K562 (cell line): ENCODE measurements around the gene CTDSP2. TPM values are rescaled to one million over a fixed set of nuclear protein-coding genes. Genes with fewer than 3 reads are reported as not detected.

Source experiments
- ATAC-seq: fragments of 200-7000 bp; cut with Tn5 transposase; 3 replicates; pipeline ENCODE4 v1.9.1; 2020; ENCODE audit warnings: moderate library complexity
- BruUV-seq: library from RNA; stranded (reverse); fragments of 400-500 nt; replicated peaks from 2 replicates; lab custom pipeline; 2021; lab: Mats Ljungman, UMichigan
- CTCF ChIA-PET: fragments of 300-600 bp; formaldehyde crosslinking; extraction: SDS; loops from one replicate; lab custom pipeline; 2021; ENCODE audit warnings: low intra/inter-chr PET ratio; lab: Yijun Ruan, JAX
- POLR2A ChIA-PET: fragments of 300-600, 350-650 bp; sonication (Branson Sonifier 250); formaldehyde crosslinking; extraction: SDS; loops from one replicate; lab custom pipeline; 2021; ENCODE audit warnings: antibody characterized with exemption, inconsistent platforms; lab: Yijun Ruan, JAX
- DNase-seq, 4 experiments: peaks; one replicate each; pipeline versions ENCODE4 v3.0.0 to v3.0.0-alpha.2; 2011 to 2018; ENCODE audit warnings: low spot score in 3 of 4, mixed read lengths in 3 of 4; ENCODE audit errors: extremely low read depth in 1 of 4
- FAIRE-seq: peaks from 2 replicates; lab custom pipeline; 2011; peaks lifted over from hg19 to GRCh38; lab: Jason Lieb, UNC
- H2AFZ ChIP-seq: 2 replicates; pipeline ENCODE4 v1.6.0; 2011; ENCODE audit warnings: low read depth, low read length, control low read depth, inconsistent platforms
- H3K27ac ChIP-seq: fragments of 200-600 bp; 3 replicates; pipeline ENCODE4 v1.8.0; 2011; ENCODE audit warnings: low read depth, mild to moderate bottlenecking, control low read depth, inconsistent platforms, low read length, moderate library complexity, mixed read lengths; ENCODE audit errors: extremely low read depth
- H3K27me3 ChIP-seq, 2 experiments: fragments of 300-600 bp in 1 of 2; 2 replicates in 1 of 2; 3 replicates in 1 of 2; pipeline versions ENCODE4 v1.6.0 to v1.8.0; 2011; ENCODE audit warnings: inconsistent platforms in 2 of 2, low read length in 2 of 2, mild to moderate bottlenecking in 1 of 2, mixed read lengths in 1 of 2, moderate library complexity in 1 of 2; ENCODE audit not compliant: control insufficient read depth in 2 of 2, insufficient read depth in 2 of 2
- H3K36me3 ChIP-seq: fragments of 300-600 bp; 3 replicates; pipeline ENCODE4 v1.8.0; 2011; ENCODE audit warnings: mild to moderate bottlenecking, low read length, inconsistent platforms; ENCODE audit not compliant: control insufficient read depth, insufficient read depth
- H3K4me1 ChIP-seq, 2 experiments: fragments of 200-600 bp in 1 of 2; replicated peaks in 1 of 2; 2 replicates in 1 of 2; 3 replicates in 1 of 2; pipeline versions ENCODE4 v1.5.1 to v1.8.0; 2011; ENCODE audit warnings: inconsistent platforms in 2 of 2, low read length in 2 of 2, mild to moderate bottlenecking in 1 of 2, mixed read lengths in 1 of 2, moderate library complexity in 1 of 2; ENCODE audit not compliant: control insufficient read depth in 2 of 2, insufficient read depth in 2 of 2
- H3K4me2 ChIP-seq: 2 replicates; pipeline ENCODE4 v1.6.1; 2011; ENCODE audit warnings: low read length, control low read depth, inconsistent platforms, mixed read lengths; ENCODE audit not compliant: insufficient read depth
- H3K4me3 ChIP-seq: fragments of 200-600 bp; sonication (generic), shearing (Covaris generic); 2 replicates; pipeline ENCODE4 v1.5.1; 2016; ENCODE audit warnings: control low read depth, inconsistent platforms
- H3K79me2 ChIP-seq: fragments of 200-600 bp; 3 replicates; pipeline ENCODE4 v1.8.0; 2011; ENCODE audit warnings: low read length, inconsistent platforms; ENCODE audit not compliant: control insufficient read depth, insufficient read depth
- H3K9ac ChIP-seq, 2 experiments: 2 replicates each; pipeline versions ENCODE4 v1.6.0 to v1.6.1; 2011; ENCODE audit warnings: low read depth in 2 of 2, low read length in 2 of 2, control low read depth in 1 of 2, inconsistent platforms in 1 of 2, mild to moderate bottlenecking in 1 of 2, mixed read lengths in 1 of 2; ENCODE audit not compliant: insufficient read depth in 1 of 2
- H3K9me1 ChIP-seq: one replicate; pipeline ENCODE4 v1.6.0; 2011; ENCODE audit warnings: inconsistent platforms, mild to moderate bottlenecking, low read length, moderate library complexity; ENCODE audit not compliant: control insufficient read depth, insufficient read depth
- H3K9me3 ChIP-seq: replicated peaks from 2 replicates; pipeline ENCODE4 v1.5.1; 2011; ENCODE audit warnings: low read depth, low read length, inconsistent platforms; ENCODE audit not compliant: control insufficient read depth, insufficient read depth
- H4K20me1 ChIP-seq: replicated peaks from 2 replicates; pipeline ENCODE4 v1.6.1; 2011; ENCODE audit warnings: low read length, inconsistent platforms, mixed read lengths; ENCODE audit not compliant: control insufficient read depth, insufficient read depth
- ARID3B ChIP-seq: fragments of 250-450 bp; sonication (Bioruptor Pico); IDR thresholded peaks from 2 replicates; pipeline ENCODE4 v1.4.0; 2020; ENCODE audit warnings: borderline replicate concordance
- CEBPG ChIP-seq, 3 experiments: fragments of 200-800 bp in 1 of 3; sonication (Bioruptor generic) in 1 of 3; sonication (generic) in 1 of 3; formaldehyde crosslinking in 1 of 3; IDR thresholded peaks in 2 of 3; conservative IDR thresholded peaks in 1 of 3; 2 replicates each; pipeline versions ENCODE4 v1.6.1 to v1.8.0; 2016 to 2022; ENCODE audit warnings: missing compliant biosample characterization in 2 of 3, missing genetic modification characterization in 2 of 3, mild to moderate bottlenecking in 1 of 3, missing genetic modification reagents in 1 of 3
- ESRRB ChIP-seq: fragments of 250-450 bp; sonication (Bioruptor Pico); IDR thresholded peaks from 2 replicates; pipeline ENCODE4 v1.5.0; 2020; ENCODE audit warnings: mild to moderate bottlenecking, moderate library complexity, borderline replicate concordance
- SAFB ChIP-seq: fragments of 200-400 bp; formaldehyde crosslinking; IDR thresholded peaks from 2 replicates; pipeline ENCODE4 v1.6.1; 2017; ENCODE audit warnings: low read depth, low read length, borderline replicate concordance
- ZBTB8A ChIP-seq: fragments of 450-650 bp; IDR thresholded peaks from 2 replicates; pipeline ENCODE4 v1.6.1; 2018; ENCODE audit warnings: mild to moderate bottlenecking, moderate library complexity; ENCODE audit not compliant: partially characterized antibody
- ZNF398 ChIP-seq: fragments of 250-450 bp; sonication (Bioruptor Pico); IDR thresholded peaks from 2 replicates; pipeline ENCODE4 v1.8.0; 2021; ENCODE audit warnings: moderate library complexity, mild to moderate bottlenecking, inconsistent platforms
- ZNF655 ChIP-seq: fragments of 250-450 bp; sonication (Bioruptor Pico); IDR thresholded peaks from 2 replicates; pipeline ENCODE4 v1.5.0; 2021
- ZNF830 ChIP-seq: fragments of 250-450 bp; sonication (Bioruptor Pico); IDR thresholded peaks from 2 replicates; pipeline ENCODE4 v1.5.0; 2021; ENCODE audit warnings: mild to moderate bottlenecking
- WGBS: fragments of 100-300 bp; shearing (Covaris generic); methylation state at CpG from one replicate; pipeline ENCODE4 v1.1.6; 2016; ENCODE audit warnings: low coverage, mixed read lengths; ENCODE audit not compliant: insufficient coverage; ENCODE audit errors: missing lambda C conversion rate; 5-methylcytosine and 5-hydroxymethylcytosine counted together
- in situ Hi-C: fragments of 300-500 bp; cut with MboI; formaldehyde crosslinking; loops from 4 replicates; pipeline ENCODE4 v1.15.0; 2018; ENCODE audit warnings: inconsistent platforms, mixed read lengths
- intact Hi-C: fragments of 100-400 bp; cut with micrococcal nuclease; formaldehyde crosslinking; loops from 2 replicates; pipeline ENCODE4 v1.14.2; 2022
- polyA plus RNA-seq, 8 experiments: library from polyadenylated mRNA; depleted of rRNA in 4 of 8; stranded (reverse) in 5 of 8; unstranded in 3 of 8; fragments of >200 nt; fragmentation: Nextera tagmentation in 2 of 8; fragmentation: Illumina TruSeq in 1 of 8; extraction: Ambion mirVana in 2 of 8; extraction: Trizol in 1 of 8; gene quantifications; 2 replicates each; pipeline versions ENCODE4 v1.2.1 to v1.2.3, GENCODE V29; 2011 to 2014; ENCODE audit warnings: inconsistent platforms in 1 of 8, missing spikeins in 1 of 8
- total RNA-seq, 7 experiments: library from RNA; depleted of rRNA in 6 of 7; stranded (reverse); fragments of >200 nt in 6 of 7; fragmentation: Illumina TruSeq in 2 of 7; extraction: Trizol in 2 of 7; gene quantifications; 2 replicates each; pipeline versions ENCODE4 v1.2.1 to v1.2.3, GENCODE V29; 2011 to 2021; ENCODE audit warnings: low replicate concordance in 1 of 7

CTDSP2 gene
- total and polyA plus RNA-seq, 9 of the 15 experiments (the other 6 are each of a cell fraction or from before 2014, with no cell fraction given) = 20.4 to 108 (median 47.7) TPM

- intact Hi-C loops (no loop called here), in situ Hi-C loops (no loop called here)
- H3K4me3 ChIP-seq = no peak overlapping the region
- H3K9ac ChIP-seq = peak overlapping the region in 1 of 2 experiments; percentile 14; a peak in 1 of 4 replicates
- ChIA-PET POLR2A (interaction anchor here (0.9 to 2.8 kb wide), 5 partner anchors 9 to 103 kb away, joined by 3 to 21 read pairs (median 5); partner anchors contain the start of genes ATP23, AVIL and CTDSP2), CTCF (interaction anchor here (1.9 kb wide), 1 partner anchor 67 kb away, joined by 9 read pairs; no protein-coding TSS in a partner anchor)
- FAIRE-seq (no peak), DNase-seq (peak in 1 of 4 experiments; percentile 32), ATAC-seq (peak; percentile 42)
- H4K20me1 ChIP-seq = peaks cover 87% of the 10 kb centered on the region
- BruUV-seq = no TSS peak
- H3K4me1 ChIP-seq = peaks cover 53 to 63% of the 10 kb centered on the region in 2 experiments
- peak overlapping the region; percentile 27; the same call in 1 of the 3 replicates for H3K27ac ChIP-seq
- H3K4me2 ChIP-seq = no peak overlapping the region
- no peak for TF ChIP-seq SAFB
- TF ChIP-seq ZNF655 (CRISPR knock-in tag) = no peak
- no peak for TF ChIP-seq ZBTB8A
- TF ChIP-seq CEBPG (CRISPR knock-in tag; IDR thresholded peaks at IDR 0.05) = no peak
- TF ChIP-seq CEBPG (tag; conservative IDR thresholded peaks at IDR 0.05 in 1 of 2, IDR thresholded peaks at IDR 0.05 in 1 of 2) = no peak
- TF ChIP-seq ESRRB = no peak
- TF ChIP-seq ZNF830 (CRISPR knock-in tag) = no peak
- TF ChIP-seq ARID3B = no peak
- no peak for TF ChIP-seq ZNF398 (CRISPR knock-in tag)
- no peaks in the 10 kb centered on the region for H3K27me3 ChIP-seq
- H3K9me3 ChIP-seq = no peaks in the 10 kb centered on the region
- H3K79me2 ChIP-seq = peaks cover 94% of the 10 kb centered on the region
- H3K36me3 ChIP-seq = peaks cover 15% of the 10 kb centered on the region; the same call in 2 of the 3 replicates
- peaks cover 17% of the 10 kb centered on the region for H3K9me1 ChIP-seq
- WGBS = 35% methylated on average over 5 of the region's 5 CpGs
- no peak overlapping the region for H2AFZ ChIP-seq
Observed at GRCh38 chr12:57837864-57838562, 8.5 kb downstream of the CTDSP2 start.
